ENCODE measurements around the gene N4BP2L2. TPM values are rescaled to one million over a fixed set of nuclear protein-coding genes. Genes with fewer than 3 reads are reported as not detected.

N4BP2L2 gene
- total and polyA plus RNA-seq, 9 of the 15 experiments (the other 6 are each of a cell fraction or from before 2014, with no cell fraction given): 33.9 to 76.4 (median 48.7) TPM

DNA sequence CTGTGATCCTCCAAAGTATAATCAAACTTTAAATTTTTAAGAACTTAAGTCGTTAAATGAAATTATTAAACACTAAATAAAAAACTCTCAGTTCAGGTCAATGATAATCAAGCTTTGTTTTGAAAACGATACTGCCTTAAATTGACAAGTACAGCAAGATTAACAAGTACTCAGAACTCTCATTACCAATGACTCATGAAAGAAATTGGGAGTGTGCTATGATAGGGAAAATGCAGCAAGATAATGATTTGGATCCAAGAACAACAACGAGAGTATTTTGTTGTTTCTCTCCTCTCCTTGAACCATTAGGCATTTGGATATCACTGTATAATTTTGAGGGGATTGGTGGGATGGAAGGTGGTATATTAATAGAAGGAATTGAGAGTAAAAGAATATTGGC lies 10.2 kb downstream of the N4BP2L2 start:
- Histone ChIP-seq H4K20me1 (replicated peaks; ENCODE audit: control insufficient read depth, insufficient read depth, low read length) (peaks cover 5% of the 10 kb centered on the region), H3K9me1 (ENCODE audit: control insufficient read depth, insufficient read depth, low read length) (no peaks in the 10 kb centered on the region), H3K79me2 (ENCODE audit: control insufficient read depth, insufficient read depth, low read length) (peaks cover 82% of the 10 kb centered on the region), H3K9ac (ENCODE audit: insufficient read depth in 1 of 2, low read depth in 2 of 2, low read length in 2 of 2) (no peak overlapping the region), H3K36me3 (ENCODE audit: control insufficient read depth, insufficient read depth, low read length) (peaks cover 35% of the 10 kb centered on the region; the same call in 2 of the 3 replicates), H2AFZ (ENCODE audit: low read depth, low read length) (no peak overlapping the region), H3K9me3 (replicated peaks; ENCODE audit: control insufficient read depth, insufficient read depth, low read depth, low read length) (no peaks in the 10 kb centered on the region), H3K4me1 (replicated peaks in 1 of 2; ENCODE audit: control insufficient read depth in 2 of 2, insufficient read depth in 2 of 2, low read length in 2 of 2) (peaks cover 0 to 6% of the 10 kb centered on the region in 2 experiments; a peak in 1 of 5 replicates), H3K27ac (ENCODE audit: extremely low read depth, low read depth, low read length) (no peak overlapping the region), H3K4me2 (ENCODE audit: insufficient read depth, low read length) (no peak overlapping the region), H3K27me3 (ENCODE audit: control insufficient read depth in 2 of 2, insufficient read depth in 2 of 2, low read length in 2 of 2) (no peaks in the 10 kb centered on the region), H3K4me3 (no peak overlapping the region)
- no peak for DNase-seq (ENCODE audit: extremely low read depth in 1 of 4, low spot score in 3 of 4)
- WGBS (ENCODE audit: insufficient coverage, low coverage, missing lambda C conversion rate): 17% methylated on average over 3 of the region's 3 CpGs
- ChIA-PET CTCF (ENCODE audit: low intra/inter-chr PET ratio) (no interaction called here), POLR2A (interaction anchor here (1.0 to 1.6 kb wide), 3 partner anchors 10 to 53 kb away, joined by 3 to 7 read pairs (median 3); partner anchors contain the start of gene N4BP2L2)
- intact Hi-C loops (cut with micrococcal nuclease) (no loop called here), in situ Hi-C loops (cut with MboI) (no loop called here)
- TF ChIP-seq POLR2AphosphoS5 (IDR thresholded peaks at IDR 0.05; ENCODE audit: control insufficient read depth, insufficient read depth, low read depth, low read length) (no peak), FOXP1 (CRISPR knock-in tag; IDR thresholded peaks at IDR 0.05) (no peak), ETV5 (CRISPR knock-in tag; IDR thresholded peaks at IDR 0.05; ENCODE audit: low read depth) (no peak), CHD4 (IDR thresholded peaks at IDR 0.05; ENCODE audit: insufficient read depth, insufficient replicate concordance, low read depth, low read length, poor library complexity, severe bottlenecking) (no peak), HLTF (IDR thresholded peaks at IDR 0.05) (no peak), CREM (IDR thresholded peaks at IDR 0.05; ENCODE audit: low read depth) (no peak)
- TF ChIP-seq, protein P1, sequence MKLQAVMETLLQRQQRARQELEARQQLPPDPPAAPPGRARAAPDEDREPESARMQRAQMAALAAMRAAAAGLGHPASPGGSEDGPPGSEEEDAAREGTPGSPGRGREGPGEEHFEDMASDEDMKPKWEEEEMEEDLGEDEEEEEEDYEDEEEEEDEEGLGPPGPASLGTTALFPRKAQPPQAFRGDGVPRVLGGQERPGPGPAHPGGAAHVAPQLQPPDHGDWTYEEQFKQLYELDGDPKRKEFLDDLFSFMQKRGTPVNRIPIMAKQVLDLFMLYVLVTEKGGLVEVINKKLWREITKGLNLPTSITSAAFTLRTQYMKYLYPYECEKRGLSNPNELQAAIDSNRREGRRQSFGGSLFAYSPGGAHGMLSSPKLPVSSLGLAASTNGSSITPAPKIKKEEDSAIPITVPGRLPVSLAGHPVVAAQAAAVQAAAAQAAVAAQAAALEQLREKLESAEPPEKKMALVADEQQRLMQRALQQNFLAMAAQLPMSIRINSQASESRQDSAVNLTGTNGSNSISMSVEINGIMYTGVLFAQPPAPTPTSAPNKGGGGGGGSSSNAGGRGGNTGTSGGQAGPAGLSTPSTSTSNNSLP (IDR thresholded peaks at IDR 0.05; ENCODE audit: borderline replicate concordance, low read depth, low read length): no peak
- FAIRE-seq: no peak
- ATAC-seq: no peak
- BruUV-seq (replicated peaks): no TSS peak
